Heart left ventricle (tissue), 13 donors: ENCODE data around the gene URM1.

Experiments
- CTCF ChIP-seq, 12 donors: fragments of 200-600 bp; sonication (generic) in 4 of 12; IDR thresholded peaks; one replicate each; pipeline versions ENCODE4 v1.5.0 to v1.8.0; 2018 to 2022; ENCODE audit warnings: antibody characterized with exemption in 12 of 12, mild to moderate bottlenecking in 5 of 12
- POLR2A ChIP-seq, 2 donors: fragments of 450-650 bp; IDR thresholded peaks; one replicate each; pipeline ENCODE4 v1.6.1; 2017; ENCODE audit warnings: antibody characterized with exemption in 2 of 2, mild to moderate bottlenecking in 2 of 2, moderate library complexity in 2 of 2
- donor health status: ischemic (EF 13 %, LVEDD 7.1; RV severe dilation, severe dysfunction).
- donor health status: DM: no; HTN: yes; CAD: no.
- donor health status: DM: no; HTN: no; CAD: no.
- donor health status: ischemic (EF 25% LVEDD 6.9; RV normal size, moderate dysfunction).
- donor health status: ischemic (EF 25% LVEDD 5.7; RV mildly dilated, moderate dysfunction).
- donor health status: ischemic (EF 35%, LVEDD 5.7; RV mildly dilated, moderate dysfunction).
- donor health status: nonischemic (EF 11% LVEDD 7.7; RV severe dilation, severe dysfunction).
- donor health status: DM: yes; HTN: yes; CAD: no.
- donor health status: PGD.
- donor health status: ischemic (EF 29% LVEDD 5.4; RV normal size, mild dysfunction).
- donor health status: nonischemic (EF 23%, LVEDD 6.1; RV moderate dilation, normal function).

- TF ChIP-seq POLR2A (IDR thresholded peaks at IDR 0.05) (no peak), CTCF (IDR thresholded peaks at IDR 0.05) (no peak)
Measured at GRCh38 chr9:128323791-128324190, 47.4 kb upstream of the URM1 start.
